Sigmoid colon (tissue), 4 donors: ENCODE data around the gene UBL3.

Experiments used
- CTCF ChIP-seq, 4 experiments: fragments of 450-650 bp in 3 of 4; fragments of 200-600 bp in 1 of 4; IDR thresholded peaks; one replicate each; pipeline ENCODE4 v1.5.1; 2016 to 2019; ENCODE audit warnings: antibody characterized with exemption in 4 of 4, mild to moderate bottlenecking in 3 of 4, moderate library complexity in 2 of 4
- EP300 ChIP-seq, 4 donors: sonication (generic); formaldehyde crosslinking; IDR thresholded peaks; one replicate each; pipeline ENCODE4 v1.6.1; 2017; ENCODE audit warnings: antibody characterized with exemption in 4 of 4
- POLR2A ChIP-seq, 2 donors: fragments of 450-650 bp; IDR thresholded peaks; one replicate each; pipeline ENCODE4 v1.6.1; 2016; ENCODE audit warnings: antibody characterized with exemption in 2 of 2, mild to moderate bottlenecking in 2 of 2, moderate library complexity in 2 of 2
- POLR2AphosphoS5 ChIP-seq, 4 donors: sonication (generic); formaldehyde crosslinking; IDR thresholded peaks; one replicate each; pipeline ENCODE4 v1.6.1; 2017; ENCODE audit warnings: antibody characterized with exemption in 4 of 4

DNA sequence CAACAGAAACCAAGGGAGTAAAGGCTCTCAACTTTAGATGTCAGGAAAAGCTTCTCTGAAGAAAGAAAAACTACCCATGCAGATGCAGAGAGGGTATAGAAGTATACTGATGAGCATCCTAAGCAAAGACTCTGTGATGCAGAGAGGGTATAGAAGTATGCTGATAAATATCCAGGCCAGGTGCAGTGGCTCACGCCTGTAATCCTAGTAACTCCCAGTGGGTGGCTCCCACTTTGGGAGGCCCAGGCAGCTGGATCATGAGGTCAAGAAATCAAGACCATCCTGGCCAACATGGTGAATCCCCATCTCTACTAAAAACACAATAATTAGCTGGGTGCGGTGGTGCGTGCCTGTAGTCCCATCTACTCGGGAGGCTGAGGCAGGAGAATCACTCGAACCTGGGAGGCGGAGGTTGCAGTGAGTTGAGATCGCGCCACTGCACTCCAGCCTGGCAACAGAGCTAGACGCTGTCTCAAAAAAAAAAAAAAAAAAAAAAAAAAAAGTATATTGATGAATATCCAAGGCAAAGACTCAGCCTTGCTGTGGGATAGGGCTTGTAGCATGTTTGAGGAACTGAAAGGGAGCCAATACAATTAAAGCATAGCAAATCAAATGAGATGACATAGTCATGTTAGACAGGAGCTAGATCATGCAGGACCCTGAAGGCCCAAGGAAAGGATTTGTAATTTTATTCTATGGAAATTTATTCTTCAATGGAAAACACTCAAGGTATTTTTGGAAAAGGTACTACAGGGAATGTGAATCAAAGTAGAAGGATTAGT, 14.9 kb downstream of the UBL3 start:
- TF ChIP-seq CTCF (IDR thresholded peaks at IDR 0.05) (no peak), POLR2A (IDR thresholded peaks at IDR 0.05) (no peak), POLR2AphosphoS5 (IDR thresholded peaks at IDR 0.05) (no peak), EP300 (IDR thresholded peaks at IDR 0.05) (no peak)
